ENCODE data around the gene CFAP20DC. TPM values are rescaled to one million over a fixed set of nuclear protein-coding genes. Genes with fewer than 3 reads are reported as not detected.

The CFAP20DC gene
- total and polyA plus RNA-seq, 2 of the 8 experiments (the other 6 are each of a cell fraction or from before 2014, with no cell fraction given), result 2.2 to 2.8 TPM

DNA sequence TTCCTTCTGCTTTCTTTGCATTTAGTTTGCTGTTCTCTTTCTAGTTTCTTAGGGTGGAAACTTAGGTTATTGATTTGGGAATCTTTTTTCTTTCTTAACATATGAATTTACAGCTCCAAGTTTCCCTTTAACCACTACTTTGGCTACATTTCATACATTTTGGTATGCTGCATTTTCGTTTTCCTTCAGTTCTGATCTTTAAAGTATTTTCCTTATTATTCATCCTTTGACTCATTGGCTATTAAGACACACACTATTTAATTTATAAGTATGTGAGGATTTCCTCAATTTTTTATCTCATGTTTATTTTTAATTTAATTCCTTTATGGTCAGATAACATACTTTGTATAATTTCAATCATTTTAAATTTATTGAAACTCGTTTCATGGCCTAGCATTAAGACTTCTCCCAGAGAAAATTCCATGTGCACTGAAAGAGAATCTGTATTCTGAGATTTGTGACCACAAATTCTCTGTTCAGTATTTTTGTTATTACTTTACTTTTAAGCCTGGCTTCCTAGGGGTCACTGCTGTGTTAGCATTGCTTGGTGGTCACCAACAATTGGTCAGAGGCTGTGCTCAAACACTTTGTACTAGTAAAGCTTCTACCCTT is 87.7 kb downstream of the CFAP20DC start:
- Histone ChIP-seq H3K9me3 (ENCODE audit: insufficient read depth in 2 of 2, low read depth in 1 of 2, low read length in 1 of 2) (no peaks in the 10 kb centered on the region), H2BK5ac (ENCODE audit: low read depth, low read length) (no peak overlapping the region), H2AFZ (ENCODE audit: low read length) (no peak overlapping the region; the same call in 1 of the 2 replicates), H3K79me1 (ENCODE audit: low read depth, low read length) (no peaks in the 10 kb centered on the region), H3K18ac (ENCODE audit: extremely low read depth, low read length) (no peak overlapping the region), H3K56ac (replicated peaks; ENCODE audit: insufficient read length, low read depth, low read length) (no peak overlapping the region), H4K8ac (ENCODE audit: extremely low read depth, insufficient read depth, low read length) (no peak overlapping the region), H2BK20ac (ENCODE audit: low read length) (no peak overlapping the region), H3K79me2 (ENCODE audit: control insufficient read depth in 1 of 2, insufficient read depth in 2 of 2, low read length in 2 of 2) (no peaks in the 10 kb centered on the region), H4K91ac (replicated peaks; ENCODE audit: insufficient read length, low read length) (no peak overlapping the region), H3K4me2 (ENCODE audit: insufficient read depth in 1 of 2, low read depth in 2 of 2, low read length in 2 of 2) (no peak overlapping the region), H3K4me1 (replicated peaks in 1 of 4; ENCODE audit: control insufficient read depth in 3 of 4, insufficient read depth in 4 of 4, low read length in 3 of 4) (no peaks in the 10 kb centered on the region), H3K4ac (replicated peaks; ENCODE audit: insufficient read length, low read depth, low read length) (no peak overlapping the region), H3K9ac (replicated peaks in 1 of 4; ENCODE audit: extremely low read depth in 1 of 4, low read depth in 3 of 4, low read length in 3 of 4) (no peak overlapping the region), H3K36me3 (ENCODE audit: control insufficient read depth in 2 of 4, insufficient read depth in 4 of 4, low read length in 3 of 4) (no peaks in the 10 kb centered on the region), H3K27me3 (replicated peaks in 1 of 4; ENCODE audit: control insufficient read depth in 3 of 4, extremely low read depth in 1 of 4, insufficient read depth in 3 of 4, low read length in 3 of 4) (no peaks in the 10 kb centered on the region), H3K27ac (ENCODE audit: low read depth, low read length) (no peak overlapping the region), H2BK12ac (ENCODE audit: low read depth, low read length) (no peak overlapping the region), H4K5ac (ENCODE audit: insufficient read length, low read depth, low read length) (no peak overlapping the region), H3K4me3 (ENCODE audit: extremely low read depth in 1 of 4, insufficient read depth in 2 of 4, low read depth in 3 of 4, low read length in 4 of 4) (no peak overlapping the region), H4K20me1 (replicated peaks in 1 of 2; ENCODE audit: control insufficient read depth in 1 of 2, insufficient read depth in 2 of 2, low read length in 2 of 2) (no peaks in the 10 kb centered on the region), H3K23ac (ENCODE audit: insufficient read length) (no peak overlapping the region), H3K23me2 (ENCODE audit: low read depth, low read length) (no peaks in the 10 kb centered on the region), H2BK15ac (ENCODE audit: low read length) (no peak overlapping the region), H2BK120ac (replicated peaks; ENCODE audit: low read depth, low read length) (no peak overlapping the region), H3K14ac (ENCODE audit: insufficient read length) (no peak overlapping the region), H2AK5ac (ENCODE audit: low read depth, low read length) (no peak overlapping the region)
- POLR2A ChIA-PET (ENCODE audit: partially characterized antibody), result no interaction called here
- FAIRE-seq (no peak), DNase-seq (ENCODE audit: low read depth in 1 of 2, low spot score in 2 of 2) (no peak)
- CTCF ChIA-PET (ENCODE audit: partially characterized antibody), result interaction anchor here (0.6 to 1.2 kb wide), 3 partner anchors 8 to 1757 kb away, joined by 3 to 4 read pairs (median 4); no protein-coding TSS in a partner anchor
- 95% methylated on average over 2 of the region's 2 CpGs; no CpG with 5 or more reads in 1 of the 2 experiments for WGBS, 2 experiments (ENCODE audit: extremely low coverage in 1 of 2, insufficient coverage in 1 of 2, insufficient read length in 1 of 2, insufficient replicate concordance in 2 of 2, low coverage in 1 of 2, low lambda C conversion rate in 2 of 2, missing lambda C conversion rate in 1 of 2)
- TF ChIP-seq TAF1 (IDR thresholded peaks at IDR 0.05; ENCODE audit: low read depth, low read length) (no peak), CTBP2 (IDR thresholded peaks at IDR 0.05; ENCODE audit: borderline replicate concordance, insufficient read depth, insufficient read length, low read length) (no peak), KDM5A (IDR thresholded peaks at IDR 0.05; ENCODE audit: low read length) (no peak), MAX (IDR thresholded peaks at IDR 0.05) (no peak), RAD21 (IDR thresholded peaks at IDR 0.05 in 1 of 2, conservative IDR thresholded peaks at IDR 0.05 in 1 of 2; ENCODE audit: low read depth in 2 of 2, low read length in 2 of 2) (no peak), POLR2AphosphoS5 (IDR thresholded peaks at IDR 0.05; ENCODE audit: low read depth, low read length) (no peak), SP2 (IDR thresholded peaks at IDR 0.05; ENCODE audit: low read length) (no peak), POLR2A (IDR thresholded peaks at IDR 0.05; ENCODE audit: control extremely low read depth in 1 of 2, low read depth in 2 of 2, low read length in 2 of 2) (no peak), E2F6 (IDR thresholded peaks at IDR 0.05) (no peak), EP300 (IDR thresholded peaks at IDR 0.05; ENCODE audit: borderline replicate concordance in 1 of 2, low read depth in 2 of 2, low read length in 2 of 2) (no peak), SP1 (IDR thresholded peaks at IDR 0.05; ENCODE audit: low read depth, low read length) (no peak)

Data from H1 (cell line).